ENCODE results near the gene DIAPH2.

GRCh38 chrX:97326456-97326855 is 641.8 kb downstream of the DIAPH2 start:
- TF ChIP-seq CTCF (IDR thresholded peaks at IDR 0.05) (no peak), POLR2AphosphoS5 (IDR thresholded peaks at IDR 0.05) (no peak)

All from esophagus muscularis mucosa (tissue), 3 donors.